NCI-H2196 (cell line): ENCODE data around the gene LUC7L2.
"Not testable (repeated sequence)": the region's sequence is repeated elsewhere in the genome, so short reads cannot be mapped to it uniquely, and the experiment has no call there.

Experiments used
- DNase-seq: peaks from one replicate; lab custom pipeline; 2025; ENCODE audit not compliant: unreplicated experiment; lab: John Stamatoyannopoulos, UW

LUC7L2 gene

DNA sequence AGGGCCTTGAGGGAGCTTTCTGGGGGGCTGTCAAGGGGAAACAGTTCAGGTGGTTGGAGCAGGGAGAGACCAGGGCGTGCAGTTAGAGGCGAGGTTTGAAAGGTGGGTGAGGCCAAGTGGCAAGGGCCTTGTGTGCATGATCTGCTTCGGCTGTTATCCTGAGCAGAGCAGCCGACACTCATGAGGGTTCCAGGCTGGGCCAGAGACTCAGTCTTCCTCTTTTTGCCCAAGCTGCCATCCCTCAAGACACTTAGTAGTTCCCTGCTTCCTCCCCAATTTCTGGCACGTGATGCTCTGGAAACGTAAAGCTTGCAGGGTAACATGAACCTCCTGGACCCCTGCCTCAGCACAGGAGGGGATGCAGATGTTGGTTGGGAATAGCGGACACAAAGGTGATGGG, 79.7 kb downstream of the LUC7L2 start:
- no peak for DNase-seq

DNA sequence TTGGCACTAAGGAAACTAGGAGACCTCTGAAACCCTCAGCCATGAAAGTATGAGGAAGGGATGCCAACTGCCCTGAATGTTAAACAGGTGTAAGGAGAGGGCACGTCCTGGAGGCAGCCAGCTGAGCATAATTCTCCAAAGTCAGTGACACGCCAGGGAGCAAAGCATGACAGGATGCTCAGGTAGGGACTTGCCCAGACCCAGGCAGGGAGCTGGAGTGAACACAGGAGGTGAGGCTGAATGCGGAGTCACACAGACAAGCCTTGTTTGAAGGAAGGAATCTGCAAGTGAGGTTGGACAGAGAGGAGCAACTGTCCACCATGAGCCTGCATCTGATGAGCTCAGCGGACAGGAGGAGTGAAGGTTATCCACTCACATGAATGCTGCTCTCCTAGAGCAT, 82.3 kb downstream of the LUC7L2 start:
- no peak for DNase-seq

DNA sequence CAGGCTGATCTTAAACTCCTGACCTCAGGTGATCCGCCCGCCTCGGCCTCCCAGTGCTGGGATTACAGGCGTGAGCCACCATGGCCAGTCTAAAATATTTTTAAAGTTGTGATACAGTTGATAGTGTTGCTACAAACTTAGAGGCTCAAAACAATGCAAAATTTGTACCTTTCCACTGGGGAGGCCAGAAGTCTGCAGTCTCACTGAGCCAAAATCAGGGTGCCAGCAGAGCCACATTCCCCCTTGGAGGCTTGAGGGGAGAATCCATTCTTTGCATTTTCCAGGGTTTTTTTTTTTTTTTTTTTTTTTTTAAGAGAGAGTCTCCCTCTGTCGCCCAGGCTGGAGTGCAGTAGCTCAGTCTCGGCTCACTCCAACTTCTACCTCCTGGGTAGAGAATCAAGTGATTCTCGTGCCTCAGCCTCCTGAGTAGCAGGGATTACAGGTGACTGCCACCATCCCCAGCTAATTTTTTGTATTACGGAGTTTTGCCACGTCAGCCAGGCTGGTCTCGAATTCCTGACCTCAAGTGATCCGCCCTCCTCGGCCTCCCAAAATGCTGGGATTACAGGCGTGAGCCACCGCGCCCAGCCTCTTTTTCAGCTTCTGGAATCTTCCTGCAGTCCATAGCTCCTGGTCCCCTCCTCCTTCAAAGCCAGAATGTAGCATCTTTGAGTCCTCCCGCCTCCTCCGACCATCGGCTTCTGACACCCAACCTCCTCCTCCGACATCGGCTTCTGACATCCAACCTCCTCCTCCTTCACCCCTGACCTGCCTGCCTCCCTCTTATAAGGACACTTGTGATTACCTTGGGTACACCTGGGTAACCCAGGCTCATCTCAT, 86.6 kb downstream of the LUC7L2 start:
- no peak for DNase-seq

DNA sequence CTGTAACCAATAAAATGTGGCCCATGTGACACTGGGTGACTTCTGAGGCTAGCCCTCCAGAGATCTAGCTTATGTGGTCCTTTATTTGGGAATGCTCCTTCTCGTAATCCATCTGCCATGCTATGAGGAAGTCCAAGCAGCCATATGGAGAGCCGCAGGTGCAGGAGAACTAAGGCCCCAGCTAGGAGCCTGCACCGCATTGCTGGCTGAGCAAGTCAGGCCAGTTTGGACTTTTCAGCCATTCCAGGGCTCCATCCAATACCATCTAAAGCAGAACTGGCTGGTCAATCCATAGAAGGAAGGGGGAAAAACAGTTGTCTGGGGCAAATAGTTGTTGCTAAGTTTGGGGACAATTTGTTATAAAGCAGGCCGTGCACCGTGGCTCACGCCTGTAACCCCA, 91.2 kb downstream of the LUC7L2 start:
- DNase-seq, result no peak

DNA sequence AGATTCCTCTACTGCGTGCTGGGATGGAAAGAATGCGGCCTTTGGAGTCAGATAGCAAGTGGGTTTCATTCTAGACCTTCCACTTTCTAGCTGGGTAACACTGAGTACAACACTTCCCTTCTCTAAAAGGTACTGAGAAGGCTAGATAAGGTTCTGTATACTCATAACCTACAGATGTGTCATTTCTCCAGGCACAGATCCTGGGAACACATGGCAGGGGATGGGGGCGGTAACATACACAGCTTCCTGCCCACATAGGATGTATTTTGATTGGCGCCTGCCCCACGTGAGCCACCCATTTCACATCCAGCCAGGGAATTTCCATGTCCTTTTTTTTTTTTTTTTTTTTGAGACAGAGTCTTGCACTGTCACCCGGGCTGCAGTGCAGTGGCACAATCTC, 91.9 kb downstream of the LUC7L2 start:
- DNase-seq, result no peak

DNA sequence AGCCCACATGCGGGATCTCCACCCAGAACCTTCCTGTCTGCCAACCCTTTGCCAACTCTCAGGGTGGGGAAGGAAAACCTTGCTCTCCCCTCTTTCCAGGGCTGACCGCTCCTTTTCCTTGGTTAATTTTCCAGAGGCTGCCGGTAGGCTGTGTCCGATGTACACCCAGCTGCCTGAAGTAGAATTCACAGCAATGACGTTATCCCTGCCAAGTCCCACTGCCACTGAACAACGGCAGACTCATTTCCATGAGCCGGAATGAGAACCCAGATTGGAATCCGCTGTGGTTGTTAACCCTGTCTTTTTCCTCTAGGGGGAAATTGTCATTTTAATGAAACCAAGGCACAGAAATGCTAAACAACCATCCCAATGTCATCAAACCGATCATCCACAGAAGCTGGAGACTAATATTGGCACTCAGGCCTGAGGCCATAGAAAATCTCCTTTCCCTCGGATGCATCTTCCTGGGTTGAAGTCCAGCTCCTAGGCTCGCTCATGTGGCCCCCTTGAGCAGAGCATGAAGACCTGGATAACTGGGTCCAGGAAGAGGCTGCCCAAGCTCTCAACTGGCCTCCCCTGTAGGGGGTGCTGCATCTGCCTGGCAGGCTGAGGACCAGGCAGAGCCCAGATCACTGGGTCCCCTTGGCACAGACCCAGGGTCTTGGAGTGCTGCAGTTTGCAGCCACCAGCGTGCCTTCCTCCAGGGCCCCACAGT, 93.4 kb downstream of the LUC7L2 start:
- DNase-seq, result no peak

DNA sequence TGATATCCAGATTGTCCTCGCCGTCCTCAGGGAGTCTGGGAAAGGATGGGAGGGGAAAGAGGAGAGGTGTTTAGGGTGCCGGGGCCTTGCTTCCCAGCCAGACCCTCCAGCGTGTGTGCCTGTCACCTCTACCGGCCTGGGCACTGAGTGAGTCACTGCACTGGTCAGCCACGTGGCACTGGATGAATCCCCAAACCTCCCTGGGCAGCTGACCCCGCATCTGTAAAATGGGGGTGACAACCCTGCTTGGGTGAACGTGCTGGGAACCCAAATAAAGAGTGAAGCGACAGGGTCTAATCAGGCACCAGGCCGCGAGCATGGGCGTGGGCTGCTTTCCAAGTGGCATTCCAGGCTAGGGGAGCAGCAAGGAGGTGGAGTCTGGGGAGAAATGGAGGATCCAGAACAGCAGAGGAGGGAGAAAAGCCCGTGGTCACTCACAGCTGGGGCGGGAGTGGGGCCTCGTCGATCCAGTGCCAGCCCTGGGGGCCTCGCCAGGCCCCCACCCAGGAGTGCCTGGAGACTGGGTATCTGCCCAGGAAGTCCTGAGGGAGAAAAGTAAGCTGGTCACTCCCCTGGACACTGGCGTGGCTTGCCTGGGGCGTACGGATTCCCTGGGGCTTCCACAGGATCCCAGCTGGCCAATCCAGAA, 94.1 kb downstream of the LUC7L2 start:
- DNase-seq, result no peak

DNA sequence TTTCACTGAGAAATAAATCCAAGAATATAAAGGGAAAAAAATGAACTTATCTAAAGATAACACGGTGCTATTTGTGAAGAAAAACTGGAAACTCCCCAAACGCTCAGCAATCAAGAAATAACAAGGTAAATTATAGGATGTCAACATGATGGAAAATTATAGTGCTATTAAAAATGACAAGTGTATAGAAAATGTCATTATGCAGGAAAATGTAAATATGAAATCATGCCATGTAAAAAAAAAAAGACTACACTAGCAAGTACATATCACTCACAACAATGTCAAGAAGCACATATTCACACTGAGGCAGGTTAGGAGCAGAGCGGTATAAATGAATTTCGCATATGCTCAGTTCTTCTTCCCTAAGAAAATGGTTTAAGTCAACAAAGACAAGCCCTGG, 96.1 kb downstream of the LUC7L2 start:
- DNase-seq, result no peak

DNA sequence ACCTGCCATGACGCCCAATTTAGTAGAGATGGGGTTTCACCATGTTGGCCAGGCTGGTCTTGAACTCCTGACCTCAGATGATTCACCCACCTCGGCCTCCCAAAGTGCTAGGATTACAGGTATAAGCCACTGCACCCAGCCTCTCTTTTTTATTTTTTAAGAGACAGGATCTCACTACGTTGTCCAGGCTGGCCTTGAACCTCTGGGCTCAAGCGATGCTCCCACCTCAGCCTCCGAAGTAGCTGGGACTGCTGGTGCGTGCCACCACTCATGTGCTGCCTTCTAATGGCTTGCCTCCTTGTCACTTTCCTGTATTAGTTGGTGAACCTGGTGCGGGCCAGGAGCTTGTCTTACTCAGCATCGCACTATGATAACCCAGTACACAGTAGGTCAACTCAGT, 96.8 kb downstream of the LUC7L2 start:
- no peak for DNase-seq

DNA sequence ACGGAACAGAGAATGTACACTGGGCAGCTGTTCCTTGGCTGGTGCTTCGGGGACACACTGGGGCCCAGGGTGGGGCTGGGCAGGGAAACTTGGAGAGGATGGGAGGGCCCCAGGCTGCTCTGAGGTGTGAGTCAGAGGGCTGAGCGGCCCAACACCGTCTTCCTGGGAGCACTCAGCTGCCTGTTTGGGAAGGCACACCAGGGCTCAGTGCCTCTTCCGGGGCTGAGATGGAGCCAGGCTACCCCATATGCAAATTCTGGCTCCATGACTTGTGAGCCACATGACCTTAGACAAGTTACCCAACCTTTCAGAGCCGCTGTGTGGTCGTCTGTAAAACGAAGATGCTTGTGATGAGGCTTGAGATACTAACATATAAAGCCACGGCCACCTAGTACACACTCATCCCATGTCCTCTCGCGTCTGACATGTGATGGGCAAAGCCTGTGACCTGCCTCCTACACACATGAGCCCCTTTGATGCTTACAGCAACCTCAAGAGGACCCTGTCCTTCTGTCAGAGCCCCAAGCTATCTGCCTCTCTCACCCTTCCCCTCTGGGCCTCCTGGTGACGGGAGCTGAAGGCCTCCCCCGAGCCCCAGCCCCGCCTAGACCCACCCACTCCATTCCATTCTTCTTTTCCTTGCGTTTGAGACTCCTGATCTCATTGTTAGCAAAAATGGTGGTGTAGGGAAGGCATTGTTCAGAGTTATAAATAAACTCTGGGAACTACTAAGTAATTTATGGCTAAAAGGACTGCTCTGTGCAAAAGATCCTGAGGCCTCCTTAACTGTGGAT, 97.7 kb downstream of the LUC7L2 start:
- no peak for DNase-seq

DNA sequence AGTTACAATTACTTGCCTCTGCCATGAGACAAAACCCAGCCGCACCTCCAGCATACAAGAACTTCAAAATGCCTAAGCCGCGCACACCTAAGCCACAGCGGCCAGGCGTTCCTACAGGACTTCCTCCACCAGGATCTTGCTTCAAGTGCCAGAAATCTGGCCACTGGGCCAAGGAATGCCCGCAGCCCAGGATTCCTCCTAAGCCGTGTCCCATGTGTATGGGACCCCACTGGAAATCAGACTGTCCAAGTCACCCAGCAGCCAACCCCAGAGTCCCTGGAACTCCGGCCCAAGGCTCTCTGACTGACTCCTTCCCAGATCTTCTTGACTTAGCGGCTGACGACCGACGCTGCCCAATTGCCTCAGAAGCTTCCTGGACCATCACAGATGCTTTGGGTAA, 103.7 kb downstream of the LUC7L2 start:
- DNase-seq, result not testable (repeated sequence)

DNA sequence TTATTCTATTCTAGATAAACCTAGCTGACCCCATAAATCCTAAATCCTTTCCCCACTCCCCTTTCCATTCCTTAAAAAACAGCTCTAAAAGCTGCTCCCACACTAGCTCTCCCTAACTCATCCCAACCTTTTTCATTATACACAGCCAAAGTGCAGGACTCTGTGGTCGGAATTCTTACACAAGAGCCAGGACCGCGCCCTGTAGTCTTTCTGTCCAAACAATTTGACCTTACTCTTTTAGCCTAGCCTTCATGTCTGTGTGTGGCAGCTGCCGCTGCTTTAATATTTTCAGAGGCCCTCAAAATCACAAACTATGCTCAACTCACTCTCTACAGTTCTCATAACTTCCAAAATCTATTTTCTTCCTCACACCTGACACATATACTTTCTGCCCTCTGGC, 104.8 kb downstream of the LUC7L2 start:
- not testable (repeated sequence) for DNase-seq

DNA sequence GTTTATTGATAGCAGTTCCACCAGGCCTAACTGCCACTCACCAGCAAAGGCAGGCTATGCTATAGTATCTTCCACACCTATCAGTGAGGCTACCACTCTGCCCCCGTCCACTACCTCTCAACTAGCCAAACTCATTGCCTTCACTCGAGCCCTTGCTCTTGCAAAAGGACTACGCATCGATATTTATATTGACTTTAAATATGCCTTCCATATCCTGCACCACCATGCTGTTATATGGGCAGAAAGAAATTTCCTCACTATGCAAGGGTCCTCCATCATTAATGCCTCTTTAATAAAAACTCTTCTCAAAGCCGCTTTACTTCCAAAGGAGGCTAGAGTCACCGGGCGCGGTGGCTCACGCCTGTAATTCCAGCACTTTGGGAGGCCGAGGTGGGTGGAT, 105.4 kb downstream of the LUC7L2 start:
- not testable (repeated sequence) for DNase-seq

DNA sequence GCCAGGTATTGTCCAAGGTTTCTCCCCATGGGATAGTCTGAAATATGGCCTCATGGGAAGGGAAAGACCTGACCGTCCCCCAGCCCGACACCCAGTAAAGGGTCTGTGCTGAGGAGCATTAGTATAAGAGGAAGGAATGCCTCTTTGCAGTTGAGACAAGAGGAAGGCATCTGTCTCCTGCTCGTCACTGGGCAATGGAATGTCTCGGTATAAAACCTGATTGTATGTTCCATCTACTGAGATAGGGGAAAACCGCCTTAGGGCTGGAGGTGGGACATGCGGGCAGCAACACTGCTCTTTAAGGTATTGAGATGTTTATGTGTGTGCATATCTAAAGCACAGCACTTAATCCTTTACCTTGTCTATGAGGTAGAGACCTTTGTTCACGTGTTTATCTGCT, 108.0 kb downstream of the LUC7L2 start:
- DNase-seq, result not testable (repeated sequence)

DNA sequence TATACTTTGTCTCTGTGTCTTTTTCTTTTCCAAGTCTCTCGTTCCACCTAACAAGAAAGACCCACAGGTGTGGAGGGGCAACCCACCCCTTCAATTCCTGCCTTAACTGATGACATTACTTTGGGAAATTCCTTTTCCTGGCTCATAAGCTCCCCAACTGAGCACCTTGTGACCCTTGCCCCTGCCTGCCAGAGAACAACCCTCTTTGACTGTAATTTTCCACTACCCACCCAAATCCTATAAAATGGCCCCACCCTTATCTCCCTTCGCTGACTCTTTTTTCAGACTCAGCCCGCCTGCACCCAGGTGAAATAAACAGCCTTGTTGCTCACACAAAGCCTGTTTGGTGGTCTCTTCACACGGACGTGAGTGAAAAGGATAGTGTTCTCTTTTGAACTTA, 108.6 kb downstream of the LUC7L2 start:
- not testable (repeated sequence) for DNase-seq

DNA sequence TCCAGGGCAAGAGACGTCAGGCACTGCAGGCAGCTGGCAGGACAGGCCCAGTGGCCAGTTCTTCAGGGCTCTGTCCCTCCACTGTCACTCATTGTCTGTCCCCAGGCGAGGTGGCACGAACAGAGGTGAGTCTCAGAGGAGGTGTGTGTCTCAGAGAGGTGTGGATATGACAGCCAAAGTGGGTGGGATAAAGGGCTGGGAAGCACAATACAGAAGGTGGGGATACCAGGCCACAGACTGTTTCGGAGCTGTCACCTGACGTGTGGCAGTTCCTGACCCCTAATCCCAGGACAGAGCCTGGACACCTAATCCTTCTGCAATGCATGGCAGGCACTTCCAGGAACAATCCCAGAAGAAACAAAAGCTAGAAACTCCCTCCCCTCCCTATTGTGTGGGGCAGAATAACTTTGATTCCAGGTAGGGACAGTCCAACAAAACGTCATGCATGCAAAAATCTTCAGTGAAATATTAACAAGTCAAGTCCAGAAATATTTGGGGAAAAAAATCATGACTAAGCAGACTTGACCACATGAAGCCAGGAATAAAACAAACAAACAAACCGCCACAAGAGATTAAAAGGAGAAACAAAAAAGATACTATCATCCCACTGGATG, 112.2 kb downstream of the LUC7L2 start:
- DNase-seq, result no peak
